Adrenal gland (tissue), 5 donors: Measurements from ENCODE around the gene BCAS3.

Experiments used
- CTCF ChIP-seq, 6 experiments: fragments of 450-650 bp in 4 of 6; fragments of 200-600 bp in 2 of 6; sonication (generic) in 1 of 6; IDR thresholded peaks; 1 replicate in 5 of 6; 2 replicates in 1 of 6; pipeline versions ENCODE4 v1.5.1 to v1.8.0; 2016 to 2021; ENCODE audit warnings: antibody characterized with exemption in 6 of 6, mild to moderate bottlenecking in 2 of 6, moderate library complexity in 1 of 6
- POLR2A ChIP-seq, 2 donors: fragments of 450-650 bp; IDR thresholded peaks; one replicate each; pipeline ENCODE4 v1.6.1; 2017; ENCODE audit warnings: antibody characterized with exemption in 2 of 2, mild to moderate bottlenecking in 2 of 2, moderate library complexity in 1 of 2
- donor health status: DM: no; HTN: no; CAD: no.

- TF ChIP-seq CTCF (IDR thresholded peaks at IDR 0.05), result no peak
- TF ChIP-seq POLR2A (IDR thresholded peaks at IDR 0.05), result no peak
These were observed 507.7 kb downstream of the BCAS3 start for GRCh38 chr17:61185385-61185784.
